ENCODE measurements around the gene SCG3.

GRCh38 chr15:51737522-51738305 is 56.4 kb downstream of the SCG3 start, which contains the start of gene LYSMD2:
- TF ChIP-seq ZBTB33 (IDR thresholded peaks at IDR 0.05; ENCODE audit: borderline replicate concordance, low read depth) (no peak), CTCF (IDR thresholded peaks at IDR 0.05) (no peak), SIN3A (IDR thresholded peaks at IDR 0.05; ENCODE audit: borderline replicate concordance, low read depth, low read length) (no peak), RAD21 (IDR thresholded peaks at IDR 0.05; ENCODE audit: low read length) (no peak), PBX3 (IDR thresholded peaks at IDR 0.05) (no peak), IRF3 (IDR thresholded peaks at IDR 0.05; ENCODE audit: low read depth, low read length) (no peak), MXI1 (IDR thresholded peaks at IDR 0.05; ENCODE audit: low read depth, low read length) (no peak; the same call in 1 of the 2 replicates), MAX (IDR thresholded peaks at IDR 0.05; ENCODE audit: low read depth) (peak; percentile 9; the same call in 1 of the 2 replicates), POLR2AphosphoS5 (IDR thresholded peaks at IDR 0.05; ENCODE audit: low read depth, low read length) (no peak), YY1 (IDR thresholded peaks at IDR 0.05; ENCODE audit: low read depth) (peak; percentile 38; the same call in 1 of the 2 replicates)
- TF ChIP-seq, protein P1, sequence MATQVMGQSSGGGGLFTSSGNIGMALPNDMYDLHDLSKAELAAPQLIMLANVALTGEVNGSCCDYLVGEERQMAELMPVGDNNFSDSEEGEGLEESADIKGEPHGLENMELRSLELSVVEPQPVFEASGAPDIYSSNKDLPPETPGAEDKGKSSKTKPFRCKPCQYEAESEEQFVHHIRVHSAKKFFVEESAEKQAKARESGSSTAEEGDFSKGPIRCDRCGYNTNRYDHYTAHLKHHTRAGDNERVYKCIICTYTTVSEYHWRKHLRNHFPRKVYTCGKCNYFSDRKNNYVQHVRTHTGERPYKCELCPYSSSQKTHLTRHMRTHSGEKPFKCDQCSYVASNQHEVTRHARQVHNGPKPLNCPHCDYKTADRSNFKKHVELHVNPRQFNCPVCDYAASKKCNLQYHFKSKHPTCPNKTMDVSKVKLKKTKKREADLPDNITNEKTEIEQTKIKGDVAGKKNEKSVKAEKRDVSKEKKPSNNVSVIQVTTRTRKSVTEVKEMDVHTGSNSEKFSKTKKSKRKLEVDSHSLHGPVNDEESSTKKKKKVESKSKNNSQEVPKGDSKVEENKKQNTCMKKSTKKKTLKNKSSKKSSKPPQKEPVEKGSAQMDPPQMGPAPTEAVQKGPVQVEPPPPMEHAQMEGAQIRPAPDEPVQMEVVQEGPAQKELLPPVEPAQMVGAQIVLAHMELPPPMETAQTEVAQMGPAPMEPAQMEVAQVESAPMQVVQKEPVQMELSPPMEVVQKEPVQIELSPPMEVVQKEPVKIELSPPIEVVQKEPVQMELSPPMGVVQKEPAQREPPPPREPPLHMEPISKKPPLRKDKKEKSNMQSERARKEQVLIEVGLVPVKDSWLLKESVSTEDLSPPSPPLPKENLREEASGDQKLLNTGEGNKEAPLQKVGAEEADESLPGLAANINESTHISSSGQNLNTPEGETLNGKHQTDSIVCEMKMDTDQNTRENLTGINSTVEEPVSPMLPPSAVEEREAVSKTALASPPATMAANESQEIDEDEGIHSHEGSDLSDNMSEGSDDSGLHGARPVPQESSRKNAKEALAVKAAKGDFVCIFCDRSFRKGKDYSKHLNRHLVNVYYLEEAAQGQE (IDR thresholded peaks at IDR 0.05; ENCODE audit: low read depth, low read length) = no peak
